Measurements from ENCODE around the gene CCDC57.

CCDC57 gene

DNA sequence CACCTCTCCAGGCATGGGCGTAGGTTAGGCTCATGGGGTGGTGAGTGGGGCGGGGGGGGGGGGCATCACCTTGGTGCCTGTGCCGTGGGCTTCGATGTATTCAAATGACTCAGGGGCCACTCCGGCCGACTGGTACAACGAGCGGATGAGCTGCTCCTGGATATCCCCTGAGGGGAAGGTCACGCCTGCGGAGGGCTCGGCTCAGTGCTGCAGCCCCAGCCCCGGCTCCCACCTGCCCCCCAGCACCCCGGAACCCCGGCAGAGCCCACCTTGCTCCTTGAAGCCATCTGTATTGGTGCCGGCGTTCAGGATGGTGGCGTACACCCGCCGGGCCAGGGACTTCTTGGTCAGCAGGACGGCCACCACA is 120.0 kb downstream of the CCDC57 start:
- no peak for TF ChIP-seq CTCF (conservative IDR thresholded peaks at IDR 0.05; ENCODE audit: low read depth, low read length)
- no peak for DNase-seq (ENCODE audit: low read depth)
- H3K4me3 ChIP-seq (ENCODE audit: low read depth, low read length), result no peak overlapping the region

DNA sequence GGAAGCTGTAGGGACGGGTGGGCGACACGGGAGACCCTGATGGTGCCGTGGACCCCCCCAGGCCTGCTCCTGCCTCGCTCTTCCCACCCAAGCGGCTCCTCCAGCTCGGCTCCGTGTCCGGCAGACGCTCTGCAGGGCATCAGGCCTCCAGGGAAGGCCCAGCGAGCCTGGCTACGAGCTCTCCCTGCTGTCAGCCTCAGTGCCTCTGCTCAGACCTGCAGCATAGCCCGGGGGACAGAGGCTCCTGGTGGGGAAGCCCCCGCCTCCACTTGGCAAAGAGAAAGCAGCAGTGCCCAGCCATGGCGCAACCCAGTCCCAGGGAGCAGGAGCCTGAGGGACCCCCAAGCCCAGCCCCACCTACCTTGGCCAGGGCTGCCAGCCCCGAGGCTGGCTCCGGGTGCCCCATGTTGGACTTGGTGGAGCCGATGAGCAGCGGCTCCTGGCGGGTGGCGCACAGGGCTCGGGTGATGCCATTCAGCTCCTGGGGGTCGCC is 120.5 kb downstream of the CCDC57 start:
- no peak for TF ChIP-seq CTCF (conservative IDR thresholded peaks at IDR 0.05; ENCODE audit: low read depth, low read length)
- no peak for DNase-seq (ENCODE audit: low read depth)
- no peak overlapping the region for H3K4me3 ChIP-seq (ENCODE audit: low read depth, low read length)

DNA sequence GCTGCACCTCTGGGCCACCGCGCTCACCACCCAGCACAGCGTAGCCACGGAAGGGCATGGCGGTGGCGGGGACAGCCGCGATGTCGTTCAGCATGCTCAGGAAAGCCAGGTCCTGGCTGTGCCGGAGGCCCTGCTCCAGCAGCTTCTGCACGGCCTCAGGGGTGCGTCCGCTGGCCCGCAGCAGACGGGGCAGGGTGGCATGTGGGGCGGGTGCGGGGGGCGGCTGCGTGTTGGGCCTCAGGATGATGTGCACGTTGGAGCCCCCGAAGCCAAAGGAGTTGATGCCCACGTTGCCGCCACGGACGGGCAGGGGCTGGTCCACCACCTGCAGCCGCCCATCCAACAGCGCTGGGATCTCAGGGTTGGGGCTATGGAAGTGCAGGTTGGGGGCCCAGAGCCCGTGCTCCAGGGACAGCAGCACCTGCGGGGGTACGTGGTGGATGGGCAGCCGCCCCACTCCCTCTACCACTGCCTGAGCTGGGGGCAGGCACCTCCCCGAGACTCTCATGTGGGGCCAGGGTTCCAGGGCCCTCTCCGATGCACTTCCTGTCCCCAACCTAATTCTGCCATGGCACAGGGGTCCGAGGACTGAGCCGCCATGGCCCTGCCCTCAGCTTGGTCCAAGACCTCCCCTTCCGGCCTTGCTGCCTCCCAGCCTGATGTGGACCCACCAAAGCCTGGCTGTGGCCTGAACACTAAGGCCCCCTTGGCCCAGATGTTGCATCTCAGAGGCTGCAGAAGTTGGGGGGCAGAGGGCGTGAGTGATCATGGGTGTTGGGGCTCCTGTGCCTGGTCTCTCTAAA is 121.2 kb downstream of the CCDC57 start:
- TF ChIP-seq CTCF (conservative IDR thresholded peaks at IDR 0.05; ENCODE audit: low read depth, low read length), result no peak
- no peak for DNase-seq (ENCODE audit: low read depth)
- no peak overlapping the region for H3K4me3 ChIP-seq (ENCODE audit: low read depth, low read length)

- TF ChIP-seq CTCF (conservative IDR thresholded peaks at IDR 0.05; ENCODE audit: low read depth, low read length), result no peak
- DNase-seq (ENCODE audit: low read depth), result no peak
- H3K4me3 ChIP-seq (ENCODE audit: low read depth, low read length), result no peak overlapping the region
These were observed 121.9 kb downstream of the CCDC57 start for GRCh38 chr17:82090549-82091263.

GRCh38 chr17:82089723-82090548 is 122.7 kb downstream of the CCDC57 start:
- no peak for DNase-seq (ENCODE audit: low read depth)
- H3K4me3 ChIP-seq (ENCODE audit: low read depth, low read length), result no peak overlapping the region
- TF ChIP-seq CTCF (conservative IDR thresholded peaks at IDR 0.05; ENCODE audit: low read depth, low read length), result no peak

- no peak for TF ChIP-seq CTCF (conservative IDR thresholded peaks at IDR 0.05; ENCODE audit: low read depth, low read length)
- no peak overlapping the region for H3K4me3 ChIP-seq (ENCODE audit: low read depth, low read length)
- DNase-seq (ENCODE audit: low read depth), result no peak
These were observed 123.6 kb downstream of the CCDC57 start for GRCh38 chr17:82088838-82089722.

Measured in choroid plexus epithelial cell (primary cell).